HL-60/S4 treated with retinoic acid at 250 ng/mL for 4 days and 3 days (cell line): ENCODE measurements around the gene EEPD1.
"Not testable (repeated sequence)": the region's sequence is repeated elsewhere in the genome, so short reads cannot be mapped to it uniquely, and the experiment has no call there.

Experiments
- in situ Hi-C: fragments of 300-500 bp; cut with MboI; formaldehyde crosslinking; loops from 2 replicates; pipeline ENCODE4 v1.7.0; 2022; ENCODE audit warnings: low sequenced_read_pairs

EEPD1 gene

DNA sequence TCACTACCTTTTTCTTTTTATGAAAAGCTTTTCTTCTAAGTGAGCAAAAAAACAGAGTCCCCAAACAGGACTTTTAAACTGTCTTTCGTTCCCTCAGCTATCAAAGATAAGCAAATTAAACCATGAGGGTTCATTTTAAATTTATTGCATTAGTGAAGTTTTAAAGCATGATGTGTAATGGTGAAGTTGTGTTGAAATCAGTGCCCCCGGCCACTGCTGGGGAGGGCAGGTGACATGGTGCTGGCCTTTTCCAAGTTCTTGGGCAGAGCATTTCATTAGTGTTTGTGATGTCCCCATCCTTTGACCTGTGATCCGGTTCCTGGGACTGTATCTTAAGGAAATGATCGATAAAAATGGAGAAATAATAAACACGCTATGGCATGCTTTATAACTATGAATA is 96.0 kb downstream of the EEPD1 start:
- in situ Hi-C loops: no loop called here

DNA sequence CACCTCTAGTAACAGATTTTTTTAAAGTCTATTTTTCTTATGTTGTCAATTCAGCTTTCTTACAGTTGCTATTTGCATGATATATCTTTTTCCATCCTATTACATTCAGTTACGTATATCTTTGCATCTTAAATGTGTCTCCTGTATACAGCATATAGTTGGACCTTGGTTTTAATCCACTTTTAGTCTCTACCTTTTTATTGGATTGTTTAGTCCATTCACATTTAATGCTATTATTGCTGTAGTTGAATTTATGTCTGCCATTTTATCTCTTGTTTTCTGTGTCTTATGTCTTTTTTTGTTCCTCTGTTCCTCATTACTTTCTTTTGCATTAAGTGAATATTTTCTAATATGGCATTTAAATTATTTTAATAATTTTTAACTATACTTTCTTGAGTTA is 100.6 kb downstream of the EEPD1 start:
- in situ Hi-C loops: no loop called here

DNA sequence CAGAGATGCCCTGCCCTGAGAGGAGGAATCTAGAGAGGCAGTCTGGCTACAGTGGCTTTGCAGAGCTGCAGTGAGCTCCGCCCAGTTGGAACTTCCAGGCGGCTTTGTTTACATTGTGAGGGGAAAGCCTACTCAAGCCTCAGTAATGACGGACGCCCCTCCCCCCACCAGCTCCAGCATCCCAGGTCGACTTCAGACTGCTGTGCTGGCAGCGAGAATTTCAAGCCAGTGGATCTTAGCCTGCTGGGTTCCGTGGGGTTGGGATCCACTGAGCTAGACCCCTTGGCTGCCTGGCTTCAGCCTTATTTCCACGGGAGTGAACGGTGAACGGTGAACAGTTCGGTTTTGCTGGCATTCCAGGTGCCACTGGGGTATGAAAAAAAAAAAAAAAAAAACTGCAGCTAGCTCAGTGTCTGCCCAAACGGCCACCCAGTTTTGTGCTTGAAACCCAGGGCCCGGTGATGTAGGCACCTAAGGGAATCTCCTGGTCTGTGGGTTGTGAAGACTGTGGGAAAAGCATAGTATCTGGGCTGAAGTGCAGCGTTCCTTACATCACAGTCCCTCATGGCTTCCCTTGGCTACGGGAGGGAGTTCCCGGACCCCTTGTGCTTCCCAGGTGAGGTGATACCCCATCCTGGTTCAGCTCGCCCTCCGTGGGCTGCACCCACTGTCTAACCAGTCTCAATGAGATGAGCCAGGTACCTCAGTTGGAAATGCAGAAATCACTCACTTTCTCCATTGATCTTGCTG is 105.6 kb downstream of the EEPD1 start:
- in situ Hi-C loops: not testable (repeated sequence)

DNA sequence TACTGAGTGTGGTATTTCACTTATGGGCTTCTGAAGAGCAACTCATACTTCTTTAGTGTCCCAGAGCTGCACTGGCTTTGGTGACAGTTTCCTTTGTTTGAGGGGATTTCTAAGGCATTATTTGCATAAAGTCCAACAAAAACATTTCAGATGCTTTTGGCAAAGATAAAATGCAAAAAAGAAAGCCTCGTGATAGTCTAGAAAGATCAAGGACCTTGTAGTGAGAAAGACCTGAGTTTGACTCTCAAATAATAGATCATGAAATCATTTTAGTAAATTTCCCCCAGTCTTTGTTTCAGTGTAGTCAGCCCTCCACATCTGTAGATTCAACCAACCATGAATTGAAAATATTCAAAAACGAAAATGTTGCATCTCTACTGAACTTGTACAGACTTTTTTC is 107.4 kb downstream of the EEPD1 start:
- in situ Hi-C loops: no loop called here

DNA sequence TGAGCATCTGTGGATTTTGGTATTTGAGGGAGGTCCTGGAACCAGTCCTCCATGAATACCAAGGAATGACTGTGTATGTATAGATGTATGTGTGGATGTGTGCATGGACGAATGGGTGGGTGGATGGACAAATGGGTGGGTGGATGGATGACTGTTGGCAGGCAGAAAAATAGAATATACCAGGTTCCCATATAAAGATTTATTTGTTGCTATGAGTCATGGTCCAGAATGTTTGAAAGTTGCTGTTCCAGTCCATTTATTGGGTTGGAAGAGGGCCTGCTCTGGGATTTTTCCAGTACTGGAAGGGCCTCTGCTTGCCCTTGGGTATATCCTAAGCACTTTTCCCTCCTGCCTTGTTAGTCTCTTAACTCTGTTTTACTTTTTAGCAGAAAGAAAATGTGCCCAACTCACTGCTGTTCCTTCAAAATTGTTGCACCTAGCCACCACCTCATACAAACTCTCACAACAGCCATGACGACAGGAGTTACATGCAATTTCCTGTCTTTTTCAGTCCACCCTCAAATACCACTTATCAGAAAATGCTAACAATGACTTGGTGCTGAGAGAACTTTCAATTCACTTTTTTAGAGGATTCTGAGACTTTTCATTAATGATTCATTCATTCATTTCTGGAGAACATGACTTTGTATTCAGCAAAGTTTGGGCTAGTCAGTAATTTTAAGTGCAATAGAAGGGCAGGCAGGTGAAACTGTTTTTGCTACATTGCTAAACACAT is 108.1 kb downstream of the EEPD1 start:
- in situ Hi-C loops: no loop called here

DNA sequence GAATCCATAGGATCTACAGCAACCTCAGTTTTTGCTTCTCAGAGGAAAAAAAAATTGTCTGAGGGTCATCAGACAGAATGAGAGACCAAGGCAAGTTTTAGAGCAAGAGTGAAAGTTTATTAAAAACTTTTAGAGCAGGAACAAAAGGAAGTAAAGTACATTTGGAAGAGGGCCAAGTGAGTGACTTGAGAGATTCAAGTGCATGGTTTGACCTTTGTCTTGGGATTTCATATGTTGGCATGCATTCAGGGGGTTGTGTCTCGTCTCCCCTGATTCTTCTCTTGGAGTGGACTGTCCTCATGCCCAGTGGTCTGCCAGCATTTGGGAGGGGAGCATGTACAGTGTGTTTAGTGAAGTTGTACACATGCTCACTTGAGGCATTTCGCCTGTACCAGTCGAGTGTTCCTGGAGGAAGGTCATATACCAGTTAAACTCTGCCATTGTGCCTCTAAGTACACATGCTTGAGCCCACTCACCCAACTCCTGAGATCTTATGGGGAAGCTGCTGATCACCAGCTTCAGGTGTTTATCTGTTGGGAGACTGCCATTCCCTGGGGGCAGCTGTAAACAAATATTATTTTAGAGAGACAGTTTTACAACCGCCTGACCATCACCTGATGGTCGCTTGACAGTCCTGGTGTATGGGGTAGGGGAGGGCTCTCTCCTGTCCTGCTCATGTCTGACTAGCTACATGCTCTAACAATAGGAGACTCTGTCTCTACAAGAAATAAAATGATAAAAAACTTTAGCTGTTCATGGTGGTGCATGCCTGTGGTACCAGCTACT is 109.4 kb downstream of the EEPD1 start:
- in situ Hi-C loops: no loop called here

DNA sequence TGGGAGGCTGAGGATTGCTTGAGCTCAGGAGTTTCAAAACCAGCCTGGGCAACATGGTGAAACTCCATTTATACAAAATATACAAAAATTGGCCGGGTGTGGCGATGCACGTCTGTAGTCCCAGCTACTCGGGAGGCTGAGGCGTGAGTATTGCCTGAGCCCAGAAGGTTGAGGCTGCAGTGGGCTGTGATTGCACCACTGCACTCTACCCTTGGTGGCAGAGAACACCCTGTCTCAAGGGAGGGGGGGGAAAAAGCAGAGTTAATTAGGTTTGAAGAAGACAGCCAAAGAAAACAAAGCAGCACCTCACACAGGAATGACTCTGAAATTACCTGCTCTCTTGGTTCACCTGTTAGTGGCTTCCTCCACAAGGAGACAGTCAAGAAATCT is 110.0 kb downstream of the EEPD1 start:
- in situ Hi-C loops: no loop called here

DNA sequence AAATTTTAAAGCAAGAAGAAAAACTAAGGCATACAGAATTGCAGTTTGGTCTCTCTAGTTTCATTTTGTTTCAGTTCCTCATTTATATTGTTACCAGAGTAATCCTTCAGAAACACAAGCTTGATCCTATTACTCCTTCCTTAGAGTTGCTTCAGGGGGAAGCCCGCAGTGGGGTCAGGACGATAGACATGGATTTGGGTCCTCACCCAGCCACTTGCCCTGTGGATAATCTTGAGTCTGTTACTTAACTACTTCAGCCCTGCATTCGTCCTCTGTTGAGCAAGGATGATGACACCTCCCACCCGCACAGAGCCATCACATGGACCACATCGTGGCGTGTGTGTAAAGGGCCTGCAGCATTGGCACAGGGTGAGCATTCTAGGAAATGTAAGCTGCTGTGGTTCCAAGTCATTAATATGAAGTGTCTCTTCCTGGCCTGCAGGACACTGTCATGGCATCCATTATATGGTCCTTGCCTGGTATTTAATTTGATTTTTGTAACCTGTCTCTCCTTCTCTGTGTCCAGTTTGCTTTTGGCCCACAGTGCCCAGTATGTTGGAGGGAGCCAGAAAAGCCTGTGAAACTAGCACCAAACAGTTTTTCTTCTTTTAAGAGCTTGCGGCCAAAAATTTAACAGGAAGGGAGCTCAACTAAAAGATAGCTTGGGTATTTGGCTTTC is 111.2 kb downstream of the EEPD1 start:
- in situ Hi-C loops: no loop called here

DNA sequence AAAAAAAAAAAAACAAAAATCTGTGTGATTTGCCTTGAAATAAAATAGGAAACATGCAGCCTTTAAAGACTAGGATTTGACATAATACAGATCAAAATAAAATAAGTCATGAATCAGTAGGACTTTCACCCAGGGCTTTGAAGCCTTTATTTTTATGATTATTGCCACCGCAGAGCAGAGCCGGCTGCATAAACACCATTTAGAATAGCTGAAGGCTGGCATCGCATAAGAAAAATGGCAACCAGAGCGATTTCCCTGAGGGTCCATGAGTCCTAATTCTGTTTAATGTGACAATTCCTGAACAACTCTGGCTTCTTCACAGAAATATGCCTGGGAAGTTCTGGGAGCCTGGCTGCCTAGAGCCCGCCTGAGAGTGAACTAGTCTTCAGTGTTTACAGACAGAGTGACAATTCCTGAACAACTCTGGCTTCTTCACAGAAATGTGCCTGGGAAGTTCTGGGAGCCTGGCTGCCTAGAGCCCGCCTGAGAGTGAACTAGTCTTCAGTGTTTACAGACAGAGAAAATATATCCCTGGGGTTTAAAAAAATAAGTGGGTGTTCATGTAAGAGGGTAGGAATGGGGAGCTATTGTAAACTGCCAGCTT is 112.0 kb downstream of the EEPD1 start:
- in situ Hi-C loops: no loop called here

DNA sequence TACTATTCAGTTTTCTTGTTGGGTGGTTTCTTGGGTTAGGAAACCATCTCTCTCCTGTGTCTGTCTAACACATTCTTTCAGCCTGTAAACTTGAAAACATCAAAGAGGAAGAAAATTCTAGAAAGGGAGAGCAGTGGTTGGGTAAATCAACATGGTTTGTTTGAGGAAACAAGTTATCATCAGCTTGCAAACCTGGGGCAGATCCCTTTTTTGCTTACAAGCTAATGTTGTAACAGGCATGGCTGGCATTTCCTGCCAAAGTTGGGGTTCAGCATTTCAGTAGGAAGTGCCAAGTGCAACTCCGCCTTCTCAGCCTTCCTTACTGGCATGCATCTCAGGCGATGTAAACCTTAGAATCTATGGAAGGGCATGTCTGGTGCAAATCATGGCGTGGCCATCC is 112.6 kb downstream of the EEPD1 start:
- in situ Hi-C loops: no loop called here

DNA sequence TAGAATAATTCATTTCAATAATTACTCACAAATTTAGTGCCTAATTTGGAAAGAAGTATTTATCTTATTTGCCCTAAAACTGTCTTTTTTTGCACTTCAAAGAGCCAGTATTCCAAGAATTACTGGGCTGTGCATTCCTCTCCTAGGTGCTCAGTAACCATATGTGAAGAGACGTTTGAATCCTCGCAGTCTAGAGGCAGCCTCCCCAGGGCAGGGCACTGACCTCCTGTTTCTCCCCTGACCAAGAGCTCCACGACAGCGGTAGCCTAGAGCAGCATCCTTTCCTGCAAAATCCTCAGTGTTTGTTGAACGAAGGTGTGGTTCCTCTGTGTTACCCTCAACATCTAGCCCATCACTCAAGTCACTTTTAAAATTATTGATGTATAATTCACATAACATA is 113.1 kb downstream of the EEPD1 start:
- in situ Hi-C loops: no loop called here

DNA sequence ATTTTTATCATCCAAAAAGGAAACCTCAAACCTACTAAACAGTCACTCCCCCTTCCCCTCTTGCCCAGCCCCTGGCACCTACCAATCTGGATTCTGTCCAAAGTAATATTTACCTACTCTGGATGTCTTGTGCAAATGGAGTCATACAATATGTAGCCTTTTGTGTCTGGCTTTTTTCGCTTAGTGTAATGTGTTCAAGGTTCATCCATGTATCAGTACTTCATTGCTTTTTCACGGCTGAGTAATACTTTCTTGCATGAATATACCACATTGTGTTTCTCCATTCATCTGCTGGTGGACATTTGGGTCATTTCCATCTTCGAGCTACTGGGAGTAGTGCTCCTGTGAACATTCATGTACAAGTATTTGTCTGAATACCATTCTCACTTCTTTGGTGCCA is 113.6 kb downstream of the EEPD1 start:
- in situ Hi-C loops: no loop called here

DNA sequence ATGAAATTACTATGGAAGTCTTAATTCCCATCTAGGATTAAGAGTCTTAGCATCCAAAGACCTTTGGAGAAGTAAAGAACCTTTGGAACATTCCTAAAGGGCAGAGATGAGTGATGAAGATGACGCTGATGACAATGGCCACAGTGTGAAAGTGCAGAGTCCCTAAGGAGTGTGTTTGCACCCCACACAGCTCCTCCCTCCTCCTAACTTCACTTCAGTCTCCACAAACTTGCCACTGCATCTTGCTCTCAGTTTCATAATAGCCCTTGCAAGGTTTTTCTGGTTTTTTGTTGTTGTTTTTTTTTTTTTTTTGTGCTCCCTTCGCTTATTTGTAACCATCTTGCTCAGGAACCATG is 119.1 kb downstream of the EEPD1 start:
- in situ Hi-C loops: no loop called here

DNA sequence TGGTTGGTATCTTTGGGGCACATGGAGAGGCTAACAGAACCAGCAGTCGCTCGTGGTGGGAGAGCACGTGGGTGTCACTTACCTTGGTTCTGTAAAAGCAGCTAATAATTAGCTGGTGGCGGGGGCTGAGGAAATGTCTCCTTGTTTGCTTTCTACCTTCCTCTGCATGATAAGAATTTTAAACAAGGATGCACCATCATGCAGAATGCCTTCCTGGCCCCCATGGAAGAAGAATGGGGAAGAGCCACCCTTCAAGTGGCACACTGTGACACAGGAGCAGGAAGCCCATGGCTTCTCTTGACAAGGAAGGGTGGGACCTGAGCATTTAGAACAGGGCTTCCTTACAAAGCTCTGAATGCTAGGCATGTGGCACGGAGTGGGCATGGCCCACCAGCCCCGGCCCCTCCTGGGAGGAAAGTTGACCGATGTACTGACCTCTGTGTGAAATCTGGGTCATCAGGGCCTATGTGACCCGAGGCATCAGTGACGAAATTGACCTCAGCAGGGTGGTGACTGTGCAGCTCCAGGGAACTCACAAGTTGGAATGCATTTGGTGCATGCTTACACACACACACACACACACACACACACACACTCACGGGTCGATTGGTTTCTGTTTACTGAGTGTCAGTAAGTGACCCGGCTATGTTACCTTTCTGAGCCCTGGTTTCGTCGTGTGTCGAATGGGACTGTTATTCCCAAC is 119.7 kb downstream of the EEPD1 start:
- in situ Hi-C loops: no loop called here

DNA sequence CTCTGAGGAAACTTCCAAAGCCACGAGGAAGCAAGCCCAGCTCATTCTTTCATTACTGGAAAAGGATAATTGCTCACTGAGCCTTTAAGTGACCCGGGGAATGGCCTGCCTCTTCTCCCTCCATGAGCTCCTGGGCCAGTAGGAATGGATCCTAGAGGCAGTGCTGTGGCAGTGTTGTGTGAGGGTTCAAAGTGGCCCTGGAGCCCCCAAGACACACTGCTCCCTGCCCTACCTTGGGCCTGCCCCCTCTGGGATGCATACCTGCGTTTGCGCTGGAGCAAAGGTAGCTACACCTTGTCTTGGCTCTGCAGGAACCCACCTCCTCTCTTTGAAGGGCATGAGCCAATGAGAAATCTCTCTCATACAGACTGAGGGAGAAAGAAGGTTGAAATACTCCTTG is 120.8 kb downstream of the EEPD1 start:
- in situ Hi-C loops: no loop called here

DNA sequence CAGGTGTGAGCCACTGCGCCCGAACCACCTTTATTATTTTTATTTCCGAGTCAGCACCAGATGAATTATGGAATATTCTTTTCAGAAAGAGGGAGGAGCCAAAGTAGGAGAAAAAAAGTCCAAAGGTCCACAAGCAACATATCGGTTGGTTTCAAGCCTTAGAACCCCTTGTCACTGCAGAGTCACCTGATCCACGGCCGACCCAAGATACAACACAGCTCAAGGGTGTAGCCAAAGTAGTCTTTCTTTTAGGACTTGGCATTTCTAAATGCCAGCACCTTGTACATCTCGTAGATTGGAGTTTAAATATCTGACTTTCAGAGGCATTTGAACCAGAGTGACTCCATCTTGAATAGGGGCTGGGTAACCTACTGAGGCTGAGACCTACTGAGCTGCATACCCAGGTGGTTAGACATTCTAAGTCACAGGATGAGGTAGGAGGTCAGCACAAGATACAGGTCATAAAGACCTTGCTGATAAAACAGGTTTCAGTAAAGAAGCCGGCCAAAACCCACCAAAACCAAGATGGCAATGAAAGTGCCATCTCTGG is 122.8 kb downstream of the EEPD1 start:
- in situ Hi-C loops: no loop called here

DNA sequence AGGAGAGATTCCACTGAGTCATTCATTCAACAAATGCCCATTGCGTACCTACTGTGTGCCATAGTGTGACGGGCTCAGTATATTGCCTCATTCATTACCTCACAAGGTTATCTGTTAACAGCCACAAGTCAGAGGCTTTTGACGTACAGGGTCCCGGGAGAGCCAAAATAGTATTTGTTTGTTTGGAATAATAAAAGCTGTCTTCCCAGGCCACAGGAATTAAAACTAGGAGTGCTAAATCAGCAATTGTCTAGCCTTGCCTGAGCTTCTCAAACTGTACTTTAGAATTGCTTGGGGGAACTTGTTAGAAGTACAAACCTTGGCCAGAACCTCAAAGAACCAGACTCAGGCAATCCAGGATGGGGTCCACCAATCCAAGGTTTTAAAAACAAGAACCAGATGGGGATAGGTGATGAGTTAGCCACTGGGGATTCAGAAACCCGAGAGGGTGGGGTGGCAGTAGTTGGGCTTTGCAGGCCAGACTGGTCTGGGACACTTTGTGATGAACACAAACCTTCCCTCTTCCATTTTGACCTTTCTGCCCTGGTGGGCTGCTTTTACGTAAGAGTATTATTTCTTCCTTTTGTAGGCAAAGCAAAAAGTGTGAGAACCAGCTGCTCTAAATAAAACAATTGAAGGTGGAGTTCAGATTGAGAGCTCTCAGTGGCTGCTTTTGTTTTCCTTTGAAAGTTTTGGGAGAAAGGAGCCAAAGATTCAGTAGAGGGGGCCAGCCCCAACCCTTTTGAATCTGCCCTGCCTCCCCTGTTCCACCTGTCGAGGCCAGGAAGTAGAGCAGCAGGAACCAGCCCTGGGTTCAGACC is 123.6 kb downstream of the EEPD1 start:
- in situ Hi-C loops: no loop called here

DNA sequence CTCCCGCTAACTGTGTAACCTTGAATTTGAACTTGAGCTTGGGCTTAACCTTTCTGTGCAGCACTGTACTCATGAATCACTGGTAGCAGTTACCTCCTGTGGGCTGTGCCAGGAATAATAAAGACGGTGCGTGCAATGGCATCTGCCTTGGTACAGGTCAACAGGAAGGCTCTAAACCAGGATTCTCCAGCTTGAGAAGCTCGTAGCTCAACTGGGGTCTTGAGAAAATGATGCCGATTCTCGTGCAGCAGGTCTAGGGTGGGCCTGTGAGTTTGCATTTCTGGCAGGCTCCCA is 124.1 kb downstream of the EEPD1 start:
- in situ Hi-C loops: no loop called here

DNA sequence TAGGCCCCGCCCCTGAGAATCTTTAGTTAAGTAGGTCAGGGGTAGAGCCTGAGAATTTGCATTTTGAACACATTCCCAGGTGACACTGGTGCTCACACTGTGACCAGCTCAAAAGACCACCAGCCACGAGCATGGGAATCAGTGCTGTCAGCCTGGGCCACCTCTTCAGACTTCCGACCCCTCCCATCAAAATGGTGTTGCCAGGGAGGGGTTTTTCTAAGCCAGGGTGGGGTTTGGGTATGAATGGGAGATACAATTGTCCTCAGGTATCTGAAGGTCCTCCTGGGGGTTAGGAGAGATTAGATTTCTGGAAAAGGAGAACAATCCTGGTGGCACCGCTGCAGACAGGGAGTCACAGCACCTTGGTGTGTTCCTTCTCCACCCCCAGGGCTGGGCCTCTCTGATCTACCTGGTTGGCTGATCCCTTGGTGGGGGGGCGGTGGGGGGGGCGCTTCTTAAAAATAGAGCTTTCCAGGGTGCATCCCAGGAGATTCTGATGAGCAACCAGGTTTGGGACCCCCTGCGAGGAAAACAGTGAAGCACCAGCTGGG is 125.1 kb downstream of the EEPD1 start:
- in situ Hi-C loops: no loop called here
